K562 (cell line): Measurements from ENCODE around the gene CCDC85C.

Source experiments
- EP300 ChIP-seq: IDR thresholded peaks from 2 replicates; pipeline ENCODE4 v1.6.1; 2012; ENCODE audit warnings: low read length, improper control_type of control experiment
- ILK ChIP-seq: fragments of 450-650 bp; IDR thresholded peaks from 2 replicates; pipeline ENCODE4 v1.6.1; 2016; ENCODE audit warnings: missing genetic modification characterization, low read depth, mild to moderate bottlenecking, missing compliant biosample characterization, moderate library complexity, borderline replicate concordance
- STAT6 ChIP-seq: sonication (generic); formaldehyde crosslinking; IDR thresholded peaks from 2 replicates; pipeline ENCODE4 v1.8.1; 2023; ENCODE audit warnings: mild to moderate bottlenecking, missing genetic modification reagents
- TAF7 ChIP-seq: fragments of 450-650 bp; IDR thresholded peaks from 2 replicates; pipeline ENCODE4 v1.6.1; 2016; ENCODE audit warnings: missing genetic modification characterization, missing compliant biosample characterization

GRCh38 chr14:99578541-99579101, 25.4 kb downstream of the CCDC85C start:
- TF ChIP-seq ILK (tag) (no peak), EP300 (no peak), TAF7 (no peak), STAT6 (CRISPR knock-in tag) (no peak)
